T follicular helper cell (primary cell): ENCODE measurements around the gene COX15.
A peak's percentile ranks its signal among the peaks of the same experiment; 100 is the strongest.
"Not testable (repeated sequence)": the region's sequence is repeated elsewhere in the genome, so short reads cannot be mapped to it uniquely, and the experiment has no call there.

Source experiments
- DNase-seq: peaks from one replicate; pipeline ENCODE4 v3.0.0-alpha.2; 2020; ENCODE audit warnings: low read depth
- total RNA-seq, 2 experiments: gene quantifications; one replicate each; lab custom pipeline; 2026; lab: John Stamatoyannopoulos, UW

COX15 gene
- total RNA-seq = 24.2 to 30.1 reads per million in 2 experiments

GRCh38 chr10:99732033-99732842 is at the start of gene COX15, which contains the start of gene CUTC:
Gene COX15, minus strand, starts transcription at chr10:99732127. Its CDS starts 78 bp downstream, at chr10:99732049.
Gene CUTC, plus strand, starts transcription at chr10:99732234. Its CDS starts 115 bp downstream, at chr10:99732349.
- peak; percentile 92 for DNase-seq

GRCh38 chr10:99779335-99779734 is 47.4 kb upstream of the COX15 start:
- DNase-seq = no peak

- DNase-seq = no peak
These were observed 46.2 kb upstream of the COX15 start for GRCh38 chr10:99777918-99778714.

GRCh38 chr10:99775850-99776249 is 43.9 kb upstream of the COX15 start:
- DNase-seq = no peak

GRCh38 chr10:99770408-99771045 is 38.6 kb upstream of the COX15 start:
- DNase-seq = no peak

- no peak for DNase-seq
These were observed 37.8 kb upstream of the COX15 start for GRCh38 chr10:99769706-99770105.

- no peak for DNase-seq
These were observed 36.6 kb upstream of the COX15 start for GRCh38 chr10:99768556-99768955.

GRCh38 chr10:99767901-99768300 is 36.0 kb upstream of the COX15 start:
- DNase-seq = no peak

- DNase-seq = no peak
These were observed 34.4 kb upstream of the COX15 start for GRCh38 chr10:99766302-99766681.

- no peak for DNase-seq
These were observed 33.9 kb upstream of the COX15 start for GRCh38 chr10:99765672-99766301.

GRCh38 chr10:99761365-99761764 is 29.4 kb upstream of the COX15 start:
- DNase-seq = no peak

GRCh38 chr10:99760321-99760720 is 28.4 kb upstream of the COX15 start:
- no peak for DNase-seq

- DNase-seq = no peak
These were observed 26.4 kb upstream of the COX15 start for GRCh38 chr10:99758211-99758891.

GRCh38 chr10:99756159-99756558 is 24.2 kb upstream of the COX15 start:
- no peak for DNase-seq

- no peak for DNase-seq
These were observed 22.7 kb upstream of the COX15 start for GRCh38 chr10:99754670-99755069.

GRCh38 chr10:99750641-99751040 is 18.7 kb upstream of the COX15 start:
- no peak for DNase-seq

GRCh38 chr10:99748823-99749451 is 17.0 kb upstream of the COX15 start:
- no peak for DNase-seq

- DNase-seq = not testable (repeated sequence)
These were observed 14.2 kb upstream of the COX15 start for GRCh38 chr10:99746166-99746565.

GRCh38 chr10:99743841-99744240 is 11.9 kb upstream of the COX15 start:
- DNase-seq = no peak

- DNase-seq = no peak
These were observed 10.8 kb upstream of the COX15 start for GRCh38 chr10:99742701-99743100.

- DNase-seq = no peak
These were observed 10.3 kb upstream of the COX15 start for GRCh38 chr10:99742254-99742653.
